H1 (cell line): ENCODE data around the gene VPS41. TPM values are rescaled to one million over a fixed set of nuclear protein-coding genes. Genes with fewer than 3 reads are reported as not detected.
A peak's percentile ranks its signal among the peaks of the same experiment; 100 is the strongest.

Experiments used
- CTCF ChIA-PET: fragments of 300-600 bp; sonication (Branson Sonifier 250); formaldehyde crosslinking; loops from one replicate; lab custom pipeline; 2021; ENCODE audit not compliant: partially characterized antibody; lab: Charles Lee
- POLR2A ChIA-PET: fragments of 300-600 bp; sonication (Branson Sonifier 250); formaldehyde crosslinking; loops from one replicate; lab custom pipeline; 2021; ENCODE audit warnings: inconsistent platforms; ENCODE audit not compliant: partially characterized antibody; lab: Charles Lee
- DNase-seq, 2 experiments: peaks; one replicate each; pipeline versions ENCODE4 v3.0.0 to v3.0.0-alpha.2; 2010 to 2022; ENCODE audit warnings: low spot score in 2 of 2, low read depth in 1 of 2, mixed read lengths in 1 of 2
- FAIRE-seq: peaks from 2 replicates; lab custom pipeline; 2011; peaks lifted over from hg19 to GRCh38; lab: Jason Lieb, UNC
- H2AFZ ChIP-seq: 2 replicates; pipeline ENCODE4 v1.8.1; 2012; ENCODE audit warnings: low read length, inconsistent platforms
- H2AK5ac ChIP-seq: 2 replicates; pipeline ENCODE4 v1.6.1; 2013; ENCODE audit warnings: low read depth, low read length
- H2BK120ac ChIP-seq: replicated peaks from 2 replicates; pipeline ENCODE3; 2013; ENCODE audit warnings: low read depth, low read length, inconsistent platforms
- H2BK12ac ChIP-seq: 2 replicates; pipeline ENCODE4 v1.6.1; 2013; ENCODE audit warnings: low read depth, low read length
- H2BK15ac ChIP-seq: 2 replicates; pipeline ENCODE4 v1.6.1; 2013; ENCODE audit warnings: low read length
- H2BK20ac ChIP-seq: 2 replicates; pipeline ENCODE4 v1.6.1; 2013; ENCODE audit warnings: low read length
- H2BK5ac ChIP-seq: 2 replicates; pipeline ENCODE4 v1.6.1; 2013; ENCODE audit warnings: low read depth, low read length
- H3K14ac ChIP-seq: 2 replicates; pipeline ENCODE4 v1.6.1; 2013; ENCODE audit warnings: inconsistent platforms; ENCODE audit not compliant: insufficient read length
- H3K18ac ChIP-seq: 2 replicates; pipeline ENCODE4 v1.6.1; 2013; ENCODE audit warnings: low read length; ENCODE audit errors: extremely low read depth
- H3K23ac ChIP-seq: 2 replicates; pipeline ENCODE4 v1.6.1; 2013; ENCODE audit warnings: inconsistent platforms; ENCODE audit not compliant: insufficient read length
- H3K23me2 ChIP-seq: 2 replicates; pipeline ENCODE4 v1.6.1; 2013; ENCODE audit warnings: low read depth, low read length
- H3K27ac ChIP-seq: 2 replicates; pipeline ENCODE4 v1.6.1; 2011; ENCODE audit warnings: low read depth, low read length, inconsistent platforms
- H3K27me3 ChIP-seq, 4 experiments: replicated peaks in 1 of 4; 1 replicate in 1 of 4; 2 replicates in 3 of 4; pipeline versions ENCODE4 v1.6.1 to v1.8.1; 2011 to 2013; ENCODE audit warnings: low read length in 3 of 4, mild to moderate bottlenecking in 3 of 4, inconsistent platforms in 2 of 4, mixed read lengths in 2 of 4, moderate library complexity in 1 of 4; ENCODE audit not compliant: control insufficient read depth in 3 of 4, insufficient read depth in 3 of 4; ENCODE audit errors: extremely low read depth in 1 of 4
- H3K36me3 ChIP-seq, 4 experiments: 2 replicates each; pipeline versions ENCODE4 v1.6.1 to v1.8.1; 2011 to 2013; ENCODE audit warnings: mild to moderate bottlenecking in 4 of 4, low read length in 3 of 4, moderate library complexity in 2 of 4, control low read depth in 1 of 4, inconsistent platforms in 1 of 4; ENCODE audit not compliant: insufficient read depth in 4 of 4, control insufficient read depth in 2 of 4
- H3K4ac ChIP-seq: replicated peaks from 2 replicates; pipeline ENCODE3; 2013; ENCODE audit warnings: low read length, low read depth, mixed read lengths, inconsistent platforms; ENCODE audit not compliant: insufficient read length
- H3K4me1 ChIP-seq, 4 experiments: replicated peaks in 1 of 4; 1 replicate in 1 of 4; 2 replicates in 3 of 4; pipeline versions ENCODE4 v1.6.1 to v1.8.1; 2011 to 2013; ENCODE audit warnings: low read length in 3 of 4, inconsistent platforms in 2 of 4, mixed read lengths in 1 of 4; ENCODE audit not compliant: insufficient read depth in 4 of 4, control insufficient read depth in 3 of 4
- H3K4me2 ChIP-seq, 2 experiments: 2 replicates each; pipeline versions ENCODE4 v1.6.1 to v1.8.1; 2011 to 2013; ENCODE audit warnings: low read depth in 2 of 2, low read length in 2 of 2, control low read depth in 1 of 2, inconsistent platforms in 1 of 2, mild to moderate bottlenecking in 1 of 2; ENCODE audit not compliant: insufficient read depth in 1 of 2
- H3K4me3 ChIP-seq, 4 experiments: fragments of 200-600, 300-600 bp in 1 of 4; sonication (generic), shearing (Covaris generic), sonication (Bioruptor Twin) in 1 of 4; 2 replicates each; pipeline versions ENCODE4 v1.5.1 to v1.8.1; 2011 to 2016; ENCODE audit warnings: low read length in 4 of 4, low read depth in 3 of 4, control low read depth in 2 of 4, inconsistent platforms in 2 of 4, mild to moderate bottlenecking in 2 of 4, mixed read lengths in 1 of 4, moderate library complexity in 1 of 4; ENCODE audit not compliant: insufficient read depth in 2 of 4; ENCODE audit errors: extremely low read depth in 1 of 4
- H3K56ac ChIP-seq: replicated peaks from 2 replicates; pipeline ENCODE3; 2013; ENCODE audit warnings: low read depth, mild to moderate bottlenecking, mixed read lengths, low read length, inconsistent platforms; ENCODE audit not compliant: insufficient read length
- H3K79me1 ChIP-seq: 2 replicates; pipeline ENCODE4 v1.6.1; 2013; ENCODE audit warnings: low read depth, low read length, control low read depth
- H3K79me2 ChIP-seq, 2 experiments: 2 replicates each; pipeline versions ENCODE4 v1.6.1 to v1.8.1; 2012 to 2013; ENCODE audit warnings: low read length in 2 of 2, mild to moderate bottlenecking in 2 of 2, inconsistent platforms in 1 of 2; ENCODE audit not compliant: insufficient read depth in 2 of 2, control insufficient read depth in 1 of 2
- H3K9ac ChIP-seq, 4 experiments: replicated peaks in 1 of 4; 1 replicate in 1 of 4; 2 replicates in 3 of 4; pipeline versions ENCODE4 v1.6.1 to v1.8.1; 2011 to 2013; ENCODE audit warnings: low read depth in 3 of 4, low read length in 3 of 4, control low read depth in 2 of 4, mild to moderate bottlenecking in 2 of 4, moderate library complexity in 2 of 4, inconsistent platforms in 1 of 4; ENCODE audit errors: extremely low read depth in 1 of 4
- H3K9me3 ChIP-seq, 2 experiments: 2 replicates each; pipeline versions ENCODE4 v1.6.1 to v1.8.1; 2012 to 2013; ENCODE audit warnings: mild to moderate bottlenecking in 2 of 2, moderate library complexity in 2 of 2, control low read depth in 1 of 2, inconsistent platforms in 1 of 2, low read depth in 1 of 2, low read length in 1 of 2, mixed read lengths in 1 of 2; ENCODE audit not compliant: insufficient read depth in 2 of 2
- H4K20me1 ChIP-seq, 2 experiments: replicated peaks in 1 of 2; 2 replicates each; pipeline versions ENCODE3 to v1.8.1; 2011 to 2013; ENCODE audit warnings: inconsistent platforms in 2 of 2, low read length in 2 of 2, mild to moderate bottlenecking in 1 of 2; ENCODE audit not compliant: insufficient read depth in 2 of 2, control insufficient read depth in 1 of 2
- H4K5ac ChIP-seq: 2 replicates; pipeline ENCODE4 v1.6.1; 2013; ENCODE audit warnings: low read length, low read depth, mixed read lengths, inconsistent platforms; ENCODE audit not compliant: insufficient read length
- H4K8ac ChIP-seq: 2 replicates; pipeline ENCODE4 v1.8.0; 2013; ENCODE audit warnings: mild to moderate bottlenecking, moderate library complexity, low read length, inconsistent platforms; ENCODE audit not compliant: insufficient read depth; ENCODE audit errors: extremely low read depth
- H4K91ac ChIP-seq: replicated peaks from 2 replicates; pipeline ENCODE3; 2013; ENCODE audit warnings: low read length, mixed read lengths, inconsistent platforms; ENCODE audit not compliant: insufficient read length
- ATF3 ChIP-seq: IDR thresholded peaks from 2 replicates; pipeline ENCODE4 v1.6.1; 2011; ENCODE audit warnings: low read depth, mild to moderate bottlenecking, low read length; ENCODE audit not compliant: insufficient read depth
- HDAC2 ChIP-seq, 2 experiments: fragments of 300-600 bp in 1 of 2; sonication (generic) in 1 of 2; IDR thresholded peaks; 2 replicates each; pipeline ENCODE4 v1.6.1; 2011 to 2012; ENCODE audit warnings: low read depth in 2 of 2, low read length in 2 of 2, mild to moderate bottlenecking in 2 of 2, moderate library complexity in 2 of 2, borderline replicate concordance in 1 of 2, inconsistent platforms in 1 of 2
- SIN3A ChIP-seq, 2 experiments: IDR thresholded peaks in 1 of 2; conservative IDR thresholded peaks in 1 of 2; 2 replicates each; pipeline ENCODE4 v1.6.1; 2011 to 2012; ENCODE audit warnings: low read length in 2 of 2, improper control_type of control experiment in 1 of 2, low read depth in 1 of 2, mild to moderate bottlenecking in 1 of 2
- SIX5 ChIP-seq: IDR thresholded peaks from 2 replicates; pipeline ENCODE4 v1.6.1; 2011; ENCODE audit warnings: mild to moderate bottlenecking, low read depth, low read length
- SP2 ChIP-seq: IDR thresholded peaks from 2 replicates; pipeline ENCODE4 v1.6.1; 2012; ENCODE audit warnings: mild to moderate bottlenecking, low read length, inconsistent platforms
- YY1 ChIP-seq: IDR thresholded peaks from 2 replicates; pipeline ENCODE4 v1.6.1; 2011; ENCODE audit warnings: low read depth, mild to moderate bottlenecking, low read length
- WGBS, 2 experiments: shearing (Covaris generic) in 1 of 2; methylation state at CpG; one replicate each; pipeline versions ENCODE4 v1.1.6 to v1.1.7; 2013 to 2015; ENCODE audit warnings: low lambda C conversion rate in 2 of 2, mixed read lengths in 2 of 2, inconsistent platforms in 1 of 2, low coverage in 1 of 2, missing lambda C conversion rate in 1 of 2; ENCODE audit not compliant: insufficient replicate concordance in 2 of 2, insufficient coverage in 1 of 2, insufficient read length in 1 of 2; ENCODE audit errors: extremely low coverage in 1 of 2, missing lambda C conversion rate in 1 of 2; 5-methylcytosine and 5-hydroxymethylcytosine counted together
- polyA plus RNA-seq, 7 experiments: library from polyadenylated mRNA; depleted of rRNA in 3 of 7; stranded (reverse) in 5 of 7; unstranded in 2 of 7; fragments of >200 nt in 5 of 7; fragments of 200-250 nt in 2 of 7; gene quantifications; 1 replicate in 5 of 7; 2 replicates in 1 of 7; 4 replicates in 1 of 7; pipeline versions ENCODE4 v1.2.1 to v1.2.3, GENCODE V29; 2011 to 2013; ENCODE audit warnings: missing spikeins in 2 of 7, mixed read lengths in 2 of 7
- total RNA-seq: library from RNA; stranded (reverse); fragmentation: NEBNext Ultra II Directional; extraction: Animal tissue kit (Norgen Biotek cat#: 25700); gene quantifications from 2 replicates; pipeline ENCODE4 v1.2.1, GENCODE V29; 2021

VPS41 gene
- total and polyA plus RNA-seq, 2 of the 8 experiments (the other 6 are each of a cell fraction or from before 2014, with no cell fraction given) = 10.7 to 63.3 TPM

GRCh38 chr7:38775506-38776175 lies 133.3 kb downstream of the VPS41 start:
- H3K56ac ChIP-seq = no peak overlapping the region
- 69% methylated on average over 3 of the region's 3 CpGs; no CpG with 5 or more reads in 1 of the 2 experiments for WGBS, 2 experiments
- no peak overlapping the region for H3K14ac ChIP-seq
- no peaks in the 10 kb centered on the region for H3K23me2 ChIP-seq
- H3K27me3 ChIP-seq = no peaks in the 10 kb centered on the region
- no peak overlapping the region for H2BK20ac ChIP-seq
- H3K36me3 ChIP-seq = peaks cover 0 to 11% (median 4%) of the 10 kb centered on the region in 4 experiments; a peak in 4 of 8 replicates
- H3K27ac ChIP-seq = no peak overlapping the region
- DNase-seq = no peak
- no peaks in the 10 kb centered on the region for H4K20me1 ChIP-seq
- POLR2A ChIA-PET = no interaction called here
- no peak overlapping the region for H3K4me3 ChIP-seq
- no peak overlapping the region for H4K8ac ChIP-seq
- no peak for FAIRE-seq
- H3K4me1 ChIP-seq = no peaks in the 10 kb centered on the region
- no peak overlapping the region for H2BK5ac ChIP-seq
- no peak overlapping the region for H3K4ac ChIP-seq
- H3K79me1 ChIP-seq = no peaks in the 10 kb centered on the region
- no peak overlapping the region for H2BK120ac ChIP-seq
- TF ChIP-seq ATF3 (no peak), SIN3A (conservative IDR thresholded peaks at IDR 0.05 in 1 of 2, IDR thresholded peaks at IDR 0.05 in 1 of 2; ENCODE audit: low read depth in 1 of 2, low read length in 2 of 2) (0 out of 4 replicates have a peak, but pooled peaks of 1 of the 2 experiments have one; percentile 41), YY1 (no peak), HDAC2 (IDR thresholded peaks at IDR 0.05; ENCODE audit: borderline replicate concordance in 1 of 2, low read depth in 2 of 2, low read length in 2 of 2) (no peak), SP2 (no peak), SIX5 (no peak)
- H3K79me2 ChIP-seq = no peaks in the 10 kb centered on the region
- H2AFZ ChIP-seq = no peak overlapping the region
- H3K9me3 ChIP-seq = no peaks in the 10 kb centered on the region
- no peak overlapping the region for H2BK15ac ChIP-seq
- no peak overlapping the region for H3K23ac ChIP-seq
- no peak overlapping the region for H4K91ac ChIP-seq
- no peak overlapping the region for H3K4me2 ChIP-seq
- no peak overlapping the region for H2BK12ac ChIP-seq
- no peak overlapping the region for H4K5ac ChIP-seq
- no peak overlapping the region for H3K18ac ChIP-seq
- H2AK5ac ChIP-seq = no peak overlapping the region
- no peak overlapping the region for H3K9ac ChIP-seq
- CTCF ChIA-PET = interaction anchor here (0.5 to 1.3 kb wide), 3 partner anchors 28 to 783 kb away, joined by 3 read pairs; no protein-coding TSS in a partner anchor
